PFSK-1 (cell line): ENCODE results near the gene CTU1.

Source experiments
- FOXP2 ChIP-seq: optimal IDR thresholded peaks from 2 replicates; pipeline ENCODE3; 2011; ENCODE audit warnings: borderline replicate concordance, control low read depth, inconsistent platforms; ENCODE audit not compliant: insufficient read depth; ENCODE audit errors: extremely low read length, extremely low read depth
- POLR2AphosphoS5 ChIP-seq: IDR thresholded peaks from 2 replicates; pipeline ENCODE4 v1.6.1; 2012; ENCODE audit warnings: low read depth, mild to moderate bottlenecking, control low read depth, low read length, moderate library complexity
- REST ChIP-seq, 2 experiments: IDR thresholded peaks; 2 replicates each; pipeline versions ENCODE4 v1.6.1 to v1.8.0; 2011 to 2012; ENCODE audit warnings: low read depth in 2 of 2, low read length in 2 of 2, control low read depth in 1 of 2, inconsistent platforms in 1 of 2, mild to moderate bottlenecking in 1 of 2, moderate library complexity in 1 of 2; ENCODE audit not compliant: insufficient read depth in 1 of 2
- SIN3A ChIP-seq: IDR thresholded peaks from 2 replicates; pipeline ENCODE4 v1.6.1; 2012; ENCODE audit warnings: mild to moderate bottlenecking, low read length, moderate library complexity, borderline replicate concordance; ENCODE audit not compliant: insufficient read depth
- TAF1 ChIP-seq: IDR thresholded peaks from 2 replicates; pipeline ENCODE4 v1.6.1; 2012; ENCODE audit warnings: low read length, control low read depth, borderline replicate concordance; ENCODE audit not compliant: insufficient read depth

The CTU1 gene

GRCh38 chr19:51142119-51142518, 33.9 kb upstream of the CTU1 start, which contains the start of gene SIGLEC7:
SIGLEC7 (plus strand) TSS chr19:51142301; CDS start chr19:51142370, 69 bp downstream.
- TF ChIP-seq FOXP2 (no peak), POLR2AphosphoS5 (no peak), SIN3A (no peak), TAF1 (no peak), REST (IDR thresholded peaks at IDR 0.05; ENCODE audit: insufficient read depth in 1 of 2, low read depth in 2 of 2, low read length in 2 of 2) (no peak)

DNA sequence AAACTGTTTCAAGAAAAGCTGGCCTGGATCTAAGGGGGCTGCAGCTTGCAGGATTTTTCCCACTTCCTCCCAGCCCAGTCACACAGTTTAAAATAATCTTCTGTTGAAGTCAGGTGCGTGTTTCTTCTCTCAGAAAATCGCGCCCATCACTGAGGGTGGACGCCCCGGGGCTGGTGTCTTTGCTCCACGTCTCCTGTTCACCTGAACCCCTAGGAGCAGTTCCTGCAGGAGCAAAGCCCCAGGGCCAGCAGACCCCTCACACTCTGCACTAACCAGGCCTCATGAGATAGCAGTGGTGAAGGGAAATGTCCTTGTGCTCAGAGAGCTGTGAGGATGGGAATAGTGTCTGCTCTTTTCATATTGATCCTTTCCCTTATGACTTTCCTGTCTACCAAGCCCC, 33.0 kb upstream of the CTU1 start:
- no peak for TF ChIP-seq TAF1
- TF ChIP-seq FOXP2, result no peak
- no peak for TF ChIP-seq REST (IDR thresholded peaks at IDR 0.05; ENCODE audit: insufficient read depth in 1 of 2, low read depth in 2 of 2, low read length in 2 of 2)
- no peak for TF ChIP-seq SIN3A
- TF ChIP-seq POLR2AphosphoS5, result no peak

DNA sequence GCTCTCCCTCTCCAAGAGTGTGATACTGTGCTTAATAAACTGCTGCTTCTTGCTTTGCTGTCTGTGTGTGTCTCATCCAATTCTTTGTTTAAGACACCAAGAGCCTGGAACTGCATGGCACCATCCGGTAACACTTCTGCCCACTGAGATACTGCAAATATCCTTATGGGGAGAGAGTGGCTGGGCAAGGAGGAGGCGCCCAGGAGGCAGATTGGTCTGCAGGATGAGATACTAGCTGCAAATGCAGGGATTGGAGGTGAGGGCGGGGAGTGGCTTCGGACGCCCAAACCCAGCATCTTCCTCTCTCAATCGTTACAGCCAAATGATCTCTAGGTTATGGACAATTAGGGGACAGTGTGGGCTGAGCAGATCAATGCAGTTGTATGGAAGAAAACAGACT, 32.2 kb upstream of the CTU1 start:
- TF ChIP-seq FOXP2 (no peak), POLR2AphosphoS5 (no peak), REST (IDR thresholded peaks at IDR 0.05; ENCODE audit: insufficient read depth in 1 of 2, low read depth in 2 of 2, low read length in 2 of 2) (no peak), SIN3A (no peak), TAF1 (no peak)

GRCh38 chr19:51139299-51140014, 31.2 kb upstream of the CTU1 start:
- TF ChIP-seq FOXP2 (no peak), POLR2AphosphoS5 (no peak), REST (IDR thresholded peaks at IDR 0.05; ENCODE audit: insufficient read depth in 1 of 2, low read depth in 2 of 2, low read length in 2 of 2) (no peak), SIN3A (no peak), TAF1 (no peak)

DNA sequence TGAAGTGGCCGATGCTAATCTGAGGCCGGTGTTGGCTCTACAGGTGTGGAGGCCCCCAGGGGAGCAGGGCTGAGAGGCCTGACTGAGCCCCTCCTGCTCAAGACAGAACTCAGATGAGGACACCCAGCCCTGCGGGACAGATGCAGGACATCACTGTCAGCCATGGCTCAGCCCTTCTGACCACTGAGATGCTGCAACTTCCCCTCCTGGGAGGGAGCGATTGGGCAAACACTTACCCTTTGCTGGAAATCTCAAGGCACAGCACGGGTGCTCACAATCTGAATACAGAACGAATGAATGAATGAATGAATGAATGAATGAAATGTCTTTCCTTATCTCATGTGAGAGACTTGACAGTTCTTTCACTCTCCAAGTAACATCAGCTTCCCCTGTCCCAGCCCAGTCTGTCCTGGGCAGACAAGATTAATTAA, 30.4 kb upstream of the CTU1 start:
- TF ChIP-seq POLR2AphosphoS5 (no peak), FOXP2 (no peak), TAF1 (no peak), SIN3A (no peak), REST (IDR thresholded peaks at IDR 0.05; ENCODE audit: insufficient read depth in 1 of 2, low read depth in 2 of 2, low read length in 2 of 2) (no peak)
